ENCODE results near the gene LAMA3.

GRCh38 chr18:23838233-23838632 lies 149.0 kb downstream of the LAMA3 start:
- TF ChIP-seq POLR2A (IDR thresholded peaks at IDR 0.05; ENCODE audit: low read length), result no peak
- TF ChIP-seq GATA1 (IDR thresholded peaks at IDR 0.05; ENCODE audit: low read depth, low read length), result no peak

Measured in erythroblast (primary cell).